Activated naive CD4-positive, alpha-beta T cell treated with anti-CD3 and anti-CD28 coated beads, Interleukin-2, amount 50 U/mL, for 72 hours (primary cell): Measurements from ENCODE around the gene CREBBP. TPM values are rescaled to one million over a fixed set of nuclear protein-coding genes. Genes with fewer than 3 reads are reported as not detected.

Source experiments
- ATAC-seq, 2 donors: fragments of 150-1000 bp; cut with Tn5 transposase; 2 replicates each; pipeline ENCODE4 v1.10.0; 2021; ENCODE audit warnings: mild to moderate bottlenecking in 2 of 2, moderate library complexity in 2 of 2
- DNase-seq, 2 donors: peaks; one replicate each; pipeline ENCODE4 v3.0.0; 2021 to 2022; ENCODE audit warnings: low spot score in 2 of 2
- H3K27ac Mint-ChIP-seq, 2 donors: one replicate each; pipeline ENCODE4 v1.8.0; 2022; ENCODE audit warnings: mild to moderate bottlenecking in 2 of 2, mixed read lengths in 2 of 2
- H3K36me3 Mint-ChIP-seq, 2 donors: one replicate each; pipeline ENCODE4 v1.8.0; 2022; ENCODE audit warnings: mixed read lengths in 2 of 2
- H3K9me3 Mint-ChIP-seq, 2 donors: one replicate each; pipeline ENCODE4 v1.8.0; 2022; ENCODE audit warnings: mixed read lengths in 2 of 2
- total RNA-seq, 2 donors: library from RNA; stranded (reverse); gene quantifications; one replicate each; pipeline ENCODE4 v1.2.3, GENCODE V29; 2022

Gene CREBBP
- total RNA-seq, 2 donors from 2014 or later, result 39.9 to 50.0 TPM

DNA sequence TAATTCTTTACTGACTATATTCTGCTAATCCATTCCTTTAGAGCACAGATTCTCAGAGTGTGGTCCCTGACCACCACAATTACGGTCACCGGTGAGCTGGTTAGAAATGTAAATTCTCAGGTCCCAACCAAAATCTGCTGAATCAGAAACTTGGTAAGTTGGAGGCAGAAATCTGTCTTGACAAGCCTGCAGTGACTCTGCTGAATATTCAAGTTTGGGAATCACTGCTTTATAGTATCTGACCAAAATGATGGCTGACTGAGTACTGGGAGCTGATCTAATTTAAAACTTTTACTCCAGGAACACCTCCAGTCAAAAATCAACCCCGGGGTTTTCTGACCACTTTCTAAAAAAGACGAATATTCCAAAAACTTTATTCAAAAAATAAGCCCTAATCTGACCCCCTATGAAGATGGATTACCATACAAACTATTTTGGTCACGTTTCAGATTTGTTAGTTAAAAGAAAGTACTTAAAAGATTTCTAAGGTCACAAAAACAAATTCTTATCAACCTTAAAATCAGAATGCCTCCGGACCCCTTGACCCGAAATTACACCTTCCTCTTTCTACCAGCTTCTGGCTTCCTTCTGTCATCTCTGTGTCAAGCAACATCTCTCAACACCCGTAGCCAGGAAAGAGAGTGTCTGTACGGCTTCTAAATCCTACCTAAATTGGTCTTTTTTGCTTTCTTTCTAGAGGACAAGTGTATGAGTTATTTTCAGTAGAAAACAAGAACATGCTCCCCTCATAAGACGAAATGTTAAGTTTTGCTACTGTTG is 38.6 kb downstream of the CREBBP start:
- no peaks in the 10 kb centered on the region for H3K36me3 Mint-ChIP-seq
- no peaks in the 10 kb centered on the region for H3K9me3 Mint-ChIP-seq
- DNase-seq (no peak), ATAC-seq (no peak)
- no peak overlapping the region for H3K27ac Mint-ChIP-seq

DNA sequence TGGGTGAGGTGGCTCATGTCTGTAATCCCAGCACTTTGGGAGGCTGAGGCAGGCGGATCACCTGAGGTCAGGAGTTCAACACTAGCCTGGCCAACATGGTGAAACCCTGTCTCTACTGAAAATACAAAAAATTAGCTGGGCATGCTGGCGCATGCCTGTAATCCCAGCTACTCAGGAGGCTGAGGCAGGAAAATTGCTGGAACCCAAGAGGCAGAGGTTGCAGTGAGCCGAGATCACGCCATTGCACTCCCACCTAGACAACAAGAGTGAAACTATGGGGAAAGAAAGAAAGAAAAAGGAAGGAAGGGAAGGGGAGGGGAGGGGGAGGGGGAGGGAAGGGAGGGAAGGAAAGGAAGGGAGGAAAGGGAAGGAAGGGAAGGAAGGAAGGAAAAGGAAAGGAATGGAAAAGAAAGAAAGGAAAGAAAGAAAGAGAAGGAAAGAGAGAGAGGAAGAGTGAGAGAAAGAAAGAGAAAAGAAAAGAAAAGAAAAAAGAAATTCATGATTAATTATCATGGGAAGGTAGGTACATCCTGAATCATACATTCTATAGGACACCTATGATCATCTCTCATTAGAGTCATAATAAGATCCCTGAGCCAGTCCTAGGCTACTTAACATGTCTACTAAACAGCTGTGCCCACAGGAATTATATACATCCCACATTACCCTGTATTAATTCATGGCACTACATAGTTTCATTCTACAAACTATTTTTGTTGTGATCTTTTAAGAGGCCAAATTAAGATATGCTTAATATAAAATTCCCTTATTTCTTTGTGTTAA is 40.9 kb downstream of the CREBBP start:
- DNase-seq (no peak), ATAC-seq (no peak)
- Mint-ChIP-seq H3K36me3 (peaks cover 1 to 3% of the 10 kb centered on the region in 2 donors), H3K27ac (no peak overlapping the region), H3K9me3 (peaks cover 0 to under 1% of the 10 kb centered on the region in 2 donors)

DNA sequence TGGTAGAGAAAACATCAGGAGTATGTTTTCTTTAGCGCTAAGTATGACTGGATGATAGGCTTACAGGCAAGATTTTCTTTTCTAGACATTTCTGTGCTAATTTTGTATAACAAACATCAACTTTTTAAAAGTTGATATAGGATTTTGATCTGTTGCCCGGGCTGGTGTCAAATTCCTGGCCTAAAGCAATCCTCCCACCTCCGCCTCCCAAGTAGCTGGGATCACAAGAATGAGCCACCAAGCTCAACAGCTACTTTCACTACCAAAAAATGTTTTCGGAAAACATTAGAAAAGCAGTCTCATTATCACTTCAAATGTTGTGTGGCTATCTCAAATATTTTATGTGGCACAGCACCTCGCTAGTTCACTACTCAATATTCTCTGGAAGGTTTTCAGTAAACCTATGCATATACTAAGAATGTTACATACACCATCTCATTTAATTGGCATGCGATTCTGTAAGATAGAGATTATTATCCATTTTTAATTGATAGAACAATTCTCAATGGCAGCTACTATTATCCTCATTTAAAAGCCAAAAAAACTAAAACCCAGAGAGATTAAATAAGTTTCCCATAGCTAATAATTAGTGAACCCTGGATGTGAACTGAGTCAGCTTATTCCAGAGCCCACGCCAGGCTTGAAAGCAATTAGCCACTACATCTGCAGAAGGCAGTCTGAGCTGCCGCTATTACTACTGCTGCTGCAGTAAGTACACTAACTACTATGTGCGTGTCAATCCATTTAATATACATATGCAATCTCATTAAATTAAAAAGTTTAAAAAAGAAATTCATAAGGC is 41.7 kb downstream of the CREBBP start:
- DNase-seq (no peak), ATAC-seq (no peak)
- Mint-ChIP-seq H3K27ac (no peak overlapping the region), H3K9me3 (peaks cover under 1 to 7% of the 10 kb centered on the region in 2 donors), H3K36me3 (peaks cover 9 to 11% of the 10 kb centered on the region in 2 donors)

DNA sequence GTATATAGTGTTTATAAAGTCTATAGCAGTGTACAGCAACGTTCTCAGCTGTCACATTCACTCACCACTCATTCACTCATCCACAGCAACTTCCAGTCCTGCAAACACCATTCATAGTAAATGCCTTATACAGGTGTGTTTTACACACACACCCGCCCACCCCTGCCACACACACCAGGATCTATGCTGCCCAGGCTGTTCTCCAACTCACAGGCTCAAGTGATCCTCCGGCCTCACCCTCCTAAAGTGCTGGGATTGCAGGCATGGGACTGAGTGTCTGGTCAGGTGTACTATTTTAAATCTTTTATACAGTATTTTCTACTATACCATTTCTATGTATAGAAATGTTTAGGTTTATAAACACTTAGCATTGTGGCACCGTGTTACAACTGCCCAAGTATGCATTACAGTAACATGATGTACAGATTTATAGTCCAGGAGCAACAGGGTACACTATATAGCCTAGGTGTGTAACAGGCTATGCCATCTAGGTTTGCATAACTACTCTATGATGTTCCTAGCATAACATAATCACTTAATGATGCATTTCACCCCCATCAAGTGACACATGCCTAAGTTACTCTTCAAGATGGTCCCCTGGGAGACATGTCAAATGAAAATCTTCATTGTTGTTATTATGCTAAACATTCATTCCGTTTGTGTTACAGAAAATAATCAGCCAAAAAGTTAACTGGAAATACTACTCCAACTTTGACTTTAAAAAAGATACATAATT is 42.5 kb downstream of the CREBBP start:
- no peak for ATAC-seq
- no peak overlapping the region for H3K27ac Mint-ChIP-seq

DNA sequence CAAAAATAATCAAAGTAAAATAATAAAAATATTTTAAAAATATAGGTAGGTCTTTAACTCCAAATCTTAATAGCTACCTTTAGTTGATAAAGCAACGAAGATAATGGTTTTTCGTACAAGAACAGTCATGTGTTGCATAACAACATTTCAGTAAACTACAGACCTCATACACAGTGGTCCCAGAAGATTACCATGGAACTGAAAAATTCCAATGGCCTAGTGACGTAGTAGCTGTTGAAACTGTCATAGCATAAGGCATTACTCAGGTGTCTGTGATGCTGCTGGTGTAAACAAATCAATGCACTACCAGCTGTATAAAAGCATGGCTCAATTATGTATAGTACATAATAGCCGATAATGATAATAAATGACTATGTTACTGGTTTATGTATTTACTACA is 43.9 kb downstream of the CREBBP start:
- DNase-seq, result no peak
- peaks cover 22 to 31% of the 10 kb centered on the region in 2 donors for H3K36me3 Mint-ChIP-seq
- H3K27ac Mint-ChIP-seq, result no peak overlapping the region
- no peak for ATAC-seq
- H3K9me3 Mint-ChIP-seq, result peaks cover 12 to 15% of the 10 kb centered on the region in 2 donors

More for the DNA sequence above, 42.5 kb downstream of the CREBBP start:
- peaks cover 5 to 15% of the 10 kb centered on the region in 2 donors for H3K9me3 Mint-ChIP-seq
- H3K36me3 Mint-ChIP-seq, result peaks cover 17 to 18% of the 10 kb centered on the region in 2 donors
- no peak for DNase-seq

DNA sequence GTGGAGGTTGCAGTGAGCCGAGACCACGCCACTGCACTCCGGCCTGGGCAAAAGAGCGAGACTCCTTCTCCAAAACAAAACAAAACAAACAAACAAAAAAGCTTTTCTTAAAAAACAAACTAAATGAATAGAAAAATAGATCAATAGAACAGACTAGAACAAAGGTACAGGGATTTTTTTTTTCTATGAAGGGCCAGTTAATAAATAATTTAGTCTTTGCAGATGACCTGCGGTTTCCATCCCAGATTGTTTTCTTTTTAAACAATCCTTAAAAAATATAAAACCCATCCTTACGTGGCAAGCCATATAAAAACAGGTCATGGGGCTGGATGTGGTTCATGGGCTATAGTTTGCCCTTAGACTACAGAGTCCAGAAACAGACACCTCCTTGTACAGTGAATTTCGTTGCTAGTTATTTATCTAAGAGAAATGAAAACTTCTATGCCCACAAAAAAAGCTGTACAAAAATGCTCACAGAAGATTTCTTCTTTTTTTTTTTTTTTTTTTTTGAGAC is 45.4 kb downstream of the CREBBP start:
- peaks cover 15 to 17% of the 10 kb centered on the region in 2 donors for H3K9me3 Mint-ChIP-seq
- ATAC-seq, result no peak
- H3K36me3 Mint-ChIP-seq, result peaks cover 22 to 38% of the 10 kb centered on the region in 2 donors
- no peak overlapping the region for H3K27ac Mint-ChIP-seq
- DNase-seq, result no peak

DNA sequence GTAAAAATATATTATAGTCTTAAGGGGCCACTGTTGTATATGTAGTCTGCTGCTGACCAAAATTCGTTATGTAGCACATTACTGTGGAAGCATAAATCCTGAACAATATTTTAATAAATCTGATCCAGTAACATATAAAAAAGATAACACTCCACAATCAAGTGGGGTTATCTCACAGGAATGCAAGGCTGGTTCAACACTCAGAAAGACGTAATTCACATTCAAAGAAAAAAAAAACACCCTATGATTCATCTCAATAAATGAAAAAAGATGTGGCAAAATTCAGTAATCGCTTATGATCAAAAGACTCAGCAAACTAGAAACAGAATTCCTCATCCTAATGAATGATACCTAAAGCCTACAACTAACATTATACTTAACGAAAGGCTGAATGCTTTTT is 47.8 kb downstream of the CREBBP start:
- no peak for ATAC-seq
- H3K27ac Mint-ChIP-seq, result no peak overlapping the region
- peaks cover 22 to 42% of the 10 kb centered on the region in 2 donors for H3K36me3 Mint-ChIP-seq
- peaks cover 15 to 17% of the 10 kb centered on the region in 2 donors for H3K9me3 Mint-ChIP-seq
- DNase-seq, result no peak

DNA sequence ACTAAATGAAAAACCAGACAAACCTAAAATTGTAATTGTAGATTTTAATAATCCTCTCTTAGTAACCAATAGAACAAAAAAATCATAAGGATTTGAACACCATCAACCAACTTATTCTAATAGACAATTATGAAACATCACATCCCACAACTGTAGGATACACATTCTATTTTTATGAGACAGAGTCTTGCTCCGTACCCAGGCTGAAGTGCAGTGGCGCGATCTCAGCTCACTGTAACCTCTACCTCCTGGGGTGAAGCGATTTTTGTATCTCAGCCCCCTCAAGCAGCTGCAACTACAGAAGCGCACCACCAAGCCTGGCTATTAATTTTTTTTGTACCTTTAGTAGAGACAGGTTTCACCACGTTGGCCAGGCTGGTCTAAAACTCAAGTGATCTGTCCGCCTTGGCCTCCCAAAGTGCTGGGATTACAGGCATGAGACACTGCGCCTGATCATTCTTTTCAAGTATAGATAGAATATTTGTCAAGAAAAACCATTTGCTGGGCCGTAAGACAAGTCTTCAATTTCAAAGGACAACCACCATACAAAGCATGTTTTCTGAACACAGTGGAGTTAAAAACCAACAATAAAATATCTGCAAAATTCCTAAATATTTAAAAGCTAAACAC is 49.8 kb downstream of the CREBBP start:
- no peak for ATAC-seq
- Mint-ChIP-seq H3K9me3 (peaks cover 15 to 17% of the 10 kb centered on the region in 2 donors), H3K27ac (no peak overlapping the region), H3K36me3 (peaks cover 22 to 50% of the 10 kb centered on the region in 2 donors)
- no peak for DNase-seq

DNA sequence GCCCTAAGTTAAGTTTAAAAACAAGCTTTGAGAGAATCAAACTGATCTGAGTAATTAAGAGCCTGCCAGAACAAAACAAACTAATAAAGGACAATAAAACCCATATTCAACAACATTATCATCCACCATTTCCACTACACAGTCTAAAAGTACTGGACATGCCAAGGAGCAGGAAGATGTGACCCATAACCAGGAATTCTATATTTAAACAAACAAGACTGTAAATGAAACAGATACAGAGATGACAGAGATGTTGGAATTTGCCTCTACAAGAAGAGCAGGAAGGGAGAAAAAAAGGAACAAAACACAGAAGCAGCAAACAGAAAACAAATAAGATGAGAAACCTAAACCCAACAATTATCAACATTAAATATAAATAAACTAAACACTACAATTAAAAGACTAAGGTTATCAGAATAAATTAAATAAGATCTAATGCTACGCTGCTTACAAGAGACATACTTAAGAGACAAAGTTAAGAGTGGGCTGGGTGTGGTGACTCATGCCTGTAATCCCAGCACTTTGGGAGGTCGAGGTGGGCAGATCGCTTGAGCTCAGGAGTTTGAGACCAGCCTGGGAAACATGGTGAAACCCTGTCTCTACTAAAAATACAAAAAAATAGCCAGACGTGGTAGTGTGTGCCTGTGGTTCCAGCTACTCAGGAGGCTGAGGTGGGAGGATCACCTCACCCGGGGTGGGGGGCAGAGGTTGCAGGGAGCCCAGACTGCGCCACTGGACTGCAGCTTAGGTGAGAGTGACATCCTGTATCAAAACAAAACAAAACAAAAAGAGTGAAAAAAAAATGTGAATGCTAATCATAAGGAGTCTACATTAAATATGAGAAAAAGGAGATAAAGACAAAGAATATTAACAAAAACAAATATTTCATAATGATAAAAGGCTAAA is 50.6 kb downstream of the CREBBP start:
- peaks cover 22 to 51% of the 10 kb centered on the region in 2 donors for H3K36me3 Mint-ChIP-seq
- no peak overlapping the region for H3K27ac Mint-ChIP-seq
- peaks cover 15 to 17% of the 10 kb centered on the region in 2 donors for H3K9me3 Mint-ChIP-seq
- ATAC-seq, result no peak
- DNase-seq, result no peak

DNA sequence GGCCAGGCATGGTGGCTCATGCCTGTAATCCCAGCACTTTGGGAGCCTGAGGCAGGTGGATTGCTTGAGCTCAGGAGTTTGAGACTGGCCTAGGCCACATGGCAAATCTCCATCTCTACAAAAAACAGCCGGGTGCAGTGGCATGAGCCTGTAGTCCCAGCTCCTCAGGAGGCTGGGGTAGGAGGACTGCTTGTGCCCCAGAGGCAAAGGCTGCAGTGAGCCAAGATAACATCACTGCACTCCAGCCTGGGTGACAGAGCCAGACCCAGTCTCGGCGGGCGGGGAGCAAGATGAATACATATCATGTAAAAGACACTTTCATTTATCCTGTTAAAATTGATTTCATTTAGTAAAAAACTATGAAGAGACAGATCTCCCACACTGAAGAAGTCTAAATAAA is 54.6 kb downstream of the CREBBP start:
- ATAC-seq, result no peak

DNA sequence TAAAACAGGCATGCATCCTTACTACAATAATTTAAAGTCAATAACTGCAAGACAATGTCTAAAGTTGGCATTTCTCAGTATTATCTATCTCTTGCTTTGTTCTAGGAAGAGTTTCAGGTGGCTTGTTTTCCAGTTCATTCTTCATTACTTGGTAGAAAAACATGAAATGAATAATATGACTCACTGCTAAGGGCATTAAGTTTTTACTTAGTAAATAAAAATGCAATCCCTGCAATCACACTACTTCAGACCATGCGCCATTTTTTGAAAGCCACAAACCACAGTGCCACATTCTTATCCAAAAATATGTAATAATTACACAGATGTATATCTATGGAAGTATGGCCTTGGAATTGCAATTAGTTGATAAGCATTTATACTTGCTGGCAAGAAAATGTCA is 55.4 kb downstream of the CREBBP start:
- ATAC-seq (peak; percentile 23 to 69), DNase-seq (no peak)
- Mint-ChIP-seq H3K9me3 (no peaks in the 10 kb centered on the region), H3K27ac (peak overlapping the region in 1 of 2 donors; percentile 84), H3K36me3 (peaks cover 0 to 16% of the 10 kb centered on the region in 2 donors)

More for the DNA sequence above, 54.6 kb downstream of the CREBBP start:
- DNase-seq, result no peak
- Mint-ChIP-seq H3K36me3 (peaks cover 0 to 16% of the 10 kb centered on the region in 2 donors), H3K27ac (no peak overlapping the region), H3K9me3 (no peaks in the 10 kb centered on the region)

DNA sequence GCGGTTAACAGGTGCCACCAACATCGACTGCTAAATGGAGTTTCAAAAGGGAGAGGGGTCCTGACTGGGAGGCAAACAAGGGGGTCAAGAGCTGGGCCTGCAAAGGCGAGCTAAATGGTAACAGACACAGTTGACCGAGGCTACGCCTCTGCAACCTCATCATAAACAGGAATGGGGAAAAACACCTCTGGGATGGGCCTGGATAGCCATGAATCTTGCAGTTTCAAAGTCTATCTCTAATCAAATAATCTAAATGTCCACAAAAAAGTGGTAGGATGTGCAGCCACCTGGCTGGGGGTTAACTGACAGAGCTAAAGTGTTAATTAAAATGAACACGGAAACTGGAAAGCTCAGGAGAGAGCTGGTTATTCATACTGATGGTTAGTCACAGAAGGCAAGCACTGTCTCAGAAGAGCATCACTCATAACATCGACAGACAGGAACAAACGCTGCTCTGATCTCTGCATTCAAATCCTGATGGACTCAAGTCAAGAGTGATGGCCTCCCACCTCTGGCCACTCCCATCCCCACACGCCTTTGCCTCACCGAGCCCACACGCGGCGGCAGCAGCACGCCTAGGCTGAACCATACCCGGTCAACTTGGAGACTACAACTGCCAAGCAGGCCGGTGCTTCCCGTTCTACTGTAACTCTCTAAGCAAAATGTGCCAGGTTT is 56.3 kb downstream of the CREBBP start:
- ATAC-seq (peak; percentile 51 to 77), DNase-seq (no peak)
- Mint-ChIP-seq H3K9me3 (no peaks in the 10 kb centered on the region), H3K36me3 (peaks cover 0 to 12% of the 10 kb centered on the region in 2 donors), H3K27ac (peak overlapping the region; percentile 67 to 84)

DNA sequence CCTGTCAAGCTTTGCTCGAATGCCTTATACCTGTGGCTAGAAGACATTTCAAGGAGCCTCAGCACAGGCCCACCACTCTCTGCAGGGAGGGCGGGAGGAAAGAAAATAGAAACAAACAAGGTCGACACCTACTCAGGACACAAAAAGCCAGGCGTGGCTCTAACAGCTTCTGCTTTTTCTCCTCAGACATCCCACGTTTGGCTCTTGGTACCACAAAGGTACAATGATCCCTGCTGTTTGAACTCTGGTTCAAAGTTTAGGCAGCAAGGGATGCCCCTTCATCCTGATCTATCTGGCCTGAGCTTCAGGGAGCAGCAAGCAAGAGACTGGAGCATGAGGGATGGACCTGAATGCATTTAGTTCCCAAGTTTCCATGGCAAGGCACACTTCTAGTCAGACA is 57.1 kb downstream of the CREBBP start:
- Mint-ChIP-seq H3K9me3 (no peaks in the 10 kb centered on the region), H3K36me3 (peaks cover 0 to 12% of the 10 kb centered on the region in 2 donors)

DNA sequence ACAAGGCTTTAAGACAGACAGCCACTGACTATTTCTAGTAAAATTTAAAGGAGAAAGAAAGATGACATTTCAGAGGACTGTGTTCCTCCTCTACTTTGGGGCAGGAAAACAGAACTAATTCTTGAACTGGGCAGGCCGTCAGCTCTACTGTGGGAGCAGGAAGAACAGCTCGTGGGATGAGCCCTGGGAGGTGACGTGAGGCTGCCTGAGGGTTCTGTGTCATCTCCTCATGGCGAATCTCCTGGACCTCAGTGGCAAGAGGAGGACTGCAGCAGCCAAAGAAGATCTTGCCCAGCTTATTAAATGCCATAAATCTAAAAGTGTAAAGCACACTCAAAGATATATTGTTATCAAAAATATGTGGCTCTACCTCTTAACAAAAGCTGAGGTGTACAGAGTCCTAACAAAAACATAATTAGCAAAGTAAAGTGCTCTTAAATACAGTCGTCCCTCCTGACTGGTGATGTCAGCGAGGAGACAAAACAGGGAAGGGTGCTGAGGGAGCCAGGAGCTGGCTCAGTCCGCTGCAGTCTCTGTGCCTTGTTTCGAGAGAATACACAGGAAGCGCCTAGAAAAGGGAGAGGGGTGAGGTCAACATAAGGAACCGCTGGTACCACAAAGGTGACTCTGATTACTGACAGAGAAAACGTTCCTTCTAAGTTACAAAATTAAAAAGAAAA is 58.0 kb downstream of the CREBBP start:
- peak overlapping the region; percentile 67 to 95 for H3K27ac Mint-ChIP-seq
- peaks cover 0 to 12% of the 10 kb centered on the region in 2 donors for H3K36me3 Mint-ChIP-seq
- no peaks in the 10 kb centered on the region for H3K9me3 Mint-ChIP-seq
- no peak for DNase-seq
- ATAC-seq, result peak; percentile 20 to 66

More for the DNA sequence above, 57.1 kb downstream of the CREBBP start:
- ATAC-seq, result no peak
- no peak for DNase-seq
- H3K27ac Mint-ChIP-seq, result peak overlapping the region; percentile 51 to 67
